Measurements from ENCODE around the gene LPAR3. TPM values are rescaled to one million over a fixed set of nuclear protein-coding genes. Genes with fewer than 3 reads are reported as not detected.
A peak's percentile ranks its signal among the peaks of the same experiment; 100 is the strongest.

Gene LPAR3
- total RNA-seq, 1 experiment from 2014 or later = not detected

GRCh38 chr1:84885469-84885868 lies 7.5 kb downstream of the LPAR3 start:
- Histone ChIP-seq H3K79me2 (ENCODE audit: low read depth) (no peaks in the 10 kb centered on the region), H3K36me3 (ENCODE audit: low read depth) (no peaks in the 10 kb centered on the region), H3K4me3 (no peak overlapping the region), H3K4me1 (replicated peaks; ENCODE audit: insufficient read depth) (peaks cover 17% of the 10 kb centered on the region), H3K27ac (no peak overlapping the region), H3K27me3 (ENCODE audit: insufficient read depth, low read depth) (no peaks in the 10 kb centered on the region), H3K9me2 (ENCODE audit: insufficient read depth) (no peaks in the 10 kb centered on the region), H3K9me3 (ENCODE audit: insufficient read depth, low read depth) (no peaks in the 10 kb centered on the region), H4K20me1 (ENCODE audit: insufficient read depth) (no peaks in the 10 kb centered on the region), H2AFZ (no peak overlapping the region), H3K4me2 (no peak overlapping the region), H3F3A (ENCODE audit: insufficient read depth, low read depth) (0 out of 2 replicates have a peak, but pooled peaks cover 6% of the 10 kb centered on the region)
- ChIA-PET CTCF (no interaction called here), POLR2A (ENCODE audit: unreplicated experiment) (no interaction called here)
- DNase-seq = no peak
- no peak for TF ChIP-seq EZH2 (IDR thresholded peaks at IDR 0.05; ENCODE audit: low read depth)
- TF ChIP-seq CTCF (conservative IDR thresholded peaks at IDR 0.05) = no peak
- intact Hi-C loops (cut with micrococcal nuclease; ENCODE audit: unreplicated experiment) = no loop called here
- BruUV-seq (replicated peaks) = no TSS peak

GRCh38 chr1:84884671-84885389 lies 8.2 kb downstream of the LPAR3 start:
- no peak overlapping the region for H3K4me2 ChIP-seq
- no TSS peak for BruUV-seq (replicated peaks)
- ChIA-PET POLR2A (ENCODE audit: unreplicated experiment) (no interaction called here), CTCF (no interaction called here)
- H3K9me2 ChIP-seq (ENCODE audit: insufficient read depth) = no peaks in the 10 kb centered on the region
- no peak for TF ChIP-seq EZH2 (IDR thresholded peaks at IDR 0.05; ENCODE audit: low read depth)
- no peak for TF ChIP-seq CTCF (conservative IDR thresholded peaks at IDR 0.05)
- no peak overlapping the region for H3K27ac ChIP-seq
- no peak overlapping the region for H2AFZ ChIP-seq
- intact Hi-C loops (cut with micrococcal nuclease; ENCODE audit: unreplicated experiment) = no loop called here
- no peak for DNase-seq
- 0 out of 2 replicates have a peak, but pooled peaks cover 6% of the 10 kb centered on the region for H3F3A ChIP-seq (ENCODE audit: insufficient read depth, low read depth)
- no peak overlapping the region for H3K4me3 ChIP-seq
- no peaks in the 10 kb centered on the region for H4K20me1 ChIP-seq (ENCODE audit: insufficient read depth)
- H3K79me2 ChIP-seq (ENCODE audit: low read depth) = no peaks in the 10 kb centered on the region
- H3K27me3 ChIP-seq (ENCODE audit: insufficient read depth, low read depth) = no peaks in the 10 kb centered on the region
- no peaks in the 10 kb centered on the region for H3K9me3 ChIP-seq (ENCODE audit: insufficient read depth, low read depth)
- H3K4me1 ChIP-seq (replicated peaks; ENCODE audit: insufficient read depth) = peaks cover 17% of the 10 kb centered on the region
- H3K36me3 ChIP-seq (ENCODE audit: low read depth) = no peaks in the 10 kb centered on the region

- peak in 1 of 2 experiments; percentile 67 for DNase-seq
- intact Hi-C loops (cut with micrococcal nuclease; ENCODE audit: unreplicated experiment) = no loop called here
- Histone ChIP-seq H3K27ac (no peak overlapping the region), H3K79me2 (ENCODE audit: low read depth) (no peaks in the 10 kb centered on the region), H3K9me3 (ENCODE audit: insufficient read depth, low read depth) (no peaks in the 10 kb centered on the region), H3K27me3 (ENCODE audit: insufficient read depth, low read depth) (no peaks in the 10 kb centered on the region), H3K9me2 (ENCODE audit: insufficient read depth) (no peaks in the 10 kb centered on the region), H3K4me2 (peak overlapping the region; percentile 35), H2AFZ (peak overlapping the region; percentile 41; the same call in 1 of the 2 replicates), H3K4me3 (no peak overlapping the region), H3F3A (ENCODE audit: insufficient read depth, low read depth) (0 out of 2 replicates have a peak, but pooled peaks cover 6% of the 10 kb centered on the region), H3K4me1 (replicated peaks; ENCODE audit: insufficient read depth) (peaks cover 13% of the 10 kb centered on the region), H4K20me1 (ENCODE audit: insufficient read depth) (no peaks in the 10 kb centered on the region), H3K36me3 (ENCODE audit: low read depth) (no peaks in the 10 kb centered on the region)
- no TSS peak for BruUV-seq (replicated peaks)
- TF ChIP-seq EZH2 (IDR thresholded peaks at IDR 0.05; ENCODE audit: low read depth) = no peak
- no peak for TF ChIP-seq CTCF (conservative IDR thresholded peaks at IDR 0.05)
- POLR2A ChIA-PET (ENCODE audit: unreplicated experiment) = no interaction called here
- CTCF ChIA-PET = no interaction called here
Measured at GRCh38 chr1:84883286-84883685, 9.7 kb downstream of the LPAR3 start.

Measured in PC-9 (cell line).